Measurements from ENCODE around the gene PRICKLE2. TPM values are rescaled to one million over a fixed set of nuclear protein-coding genes. Genes with fewer than 3 reads are reported as not detected.

Gene PRICKLE2
- total and polyA plus RNA-seq, 8 donors = 34.3 to 48.2 (median 41.9) TPM

GRCh38 chr3:64086479-64087252 is 138.6 kb downstream of the PRICKLE2 start:
- no peaks in the 10 kb centered on the region for H3K4me1 ChIP-seq
- DNase-seq (no peak), ATAC-seq (no peak)

GRCh38 chr3:64084640-64085039 is 140.6 kb downstream of the PRICKLE2 start:
- ATAC-seq = no peak

More at GRCh38 chr3:64086479-64087252, 138.6 kb downstream of the PRICKLE2 start:
- Histone ChIP-seq H3K4me3 (no peak overlapping the region), H3K27me3 (no peaks in the 10 kb centered on the region), H3K27ac (no peak overlapping the region), H3K36me3 (no peaks in the 10 kb centered on the region), H3K9me3 (no peaks in the 10 kb centered on the region)
- intact Hi-C loops (cut with DNase I) = no loop called here
- no peak for TF ChIP-seq CTCF (IDR thresholded peaks at IDR 0.05)

GRCh38 chr3:64083575-64083974 is 141.7 kb downstream of the PRICKLE2 start:
- peak overlapping the region in 1 of 2 donors; percentile 51 for H3K27ac ChIP-seq
- DNase-seq = no peak
- no peaks in the 10 kb centered on the region for H3K9me3 ChIP-seq
- intact Hi-C loops (cut with DNase I) = no loop called here
- no peak overlapping the region for H3K4me3 ChIP-seq
- TF ChIP-seq CTCF (IDR thresholded peaks at IDR 0.05) = no peak
- no peaks in the 10 kb centered on the region for H3K4me1 ChIP-seq
- no peaks in the 10 kb centered on the region for H3K27me3 ChIP-seq
- H3K36me3 ChIP-seq = no peaks in the 10 kb centered on the region
- no peak for ATAC-seq

More at GRCh38 chr3:64084640-64085039, 140.6 kb downstream of the PRICKLE2 start:
- Histone ChIP-seq H3K4me3 (no peak overlapping the region), H3K4me1 (no peaks in the 10 kb centered on the region), H3K27me3 (no peaks in the 10 kb centered on the region), H3K27ac (no peak overlapping the region), H3K9me3 (no peaks in the 10 kb centered on the region), H3K36me3 (no peaks in the 10 kb centered on the region)
- no peak for DNase-seq
- intact Hi-C loops (cut with DNase I) = no loop called here
- TF ChIP-seq CTCF (IDR thresholded peaks at IDR 0.05) = no peak

- no peak overlapping the region for H3K4me3 ChIP-seq
- intact Hi-C loops (cut with DNase I) = no loop called here
- no peaks in the 10 kb centered on the region for H3K36me3 ChIP-seq
- H3K9me3 ChIP-seq = no peaks in the 10 kb centered on the region
- no peaks in the 10 kb centered on the region for H3K27me3 ChIP-seq
- TF ChIP-seq CTCF (IDR thresholded peaks at IDR 0.05) = no peak
- no peak for ATAC-seq
- peak in 2 of 4 donors; percentile 66 to 87 for DNase-seq
- no peaks in the 10 kb centered on the region for H3K4me1 ChIP-seq
- peak overlapping the region in 1 of 2 donors; percentile 51 for H3K27ac ChIP-seq
Observed at GRCh38 chr3:64082961-64083541, 142.2 kb downstream of the PRICKLE2 start.

GRCh38 chr3:64082411-64082810 is 142.9 kb downstream of the PRICKLE2 start:
- no peaks in the 10 kb centered on the region for H3K4me1 ChIP-seq
- DNase-seq (no peak), ATAC-seq (no peak)
- no peaks in the 10 kb centered on the region for H3K27me3 ChIP-seq
- no peak overlapping the region for H3K27ac ChIP-seq
- intact Hi-C loops (cut with DNase I) = no loop called here
- H3K4me3 ChIP-seq = no peak overlapping the region
- no peaks in the 10 kb centered on the region for H3K9me3 ChIP-seq
- TF ChIP-seq CTCF (IDR thresholded peaks at IDR 0.05) = no peak
- no peaks in the 10 kb centered on the region for H3K36me3 ChIP-seq

All from left lung (tissue), 10 donors.